Measurements from ENCODE around the gene APBB2. TPM values are rescaled to one million over a fixed set of nuclear protein-coding genes. Genes with fewer than 3 reads are reported as not detected.

The APBB2 gene
- total RNA-seq, 4 donors from 2014 or later: 42.4 to 95.8 (median 51.3) TPM

DNA sequence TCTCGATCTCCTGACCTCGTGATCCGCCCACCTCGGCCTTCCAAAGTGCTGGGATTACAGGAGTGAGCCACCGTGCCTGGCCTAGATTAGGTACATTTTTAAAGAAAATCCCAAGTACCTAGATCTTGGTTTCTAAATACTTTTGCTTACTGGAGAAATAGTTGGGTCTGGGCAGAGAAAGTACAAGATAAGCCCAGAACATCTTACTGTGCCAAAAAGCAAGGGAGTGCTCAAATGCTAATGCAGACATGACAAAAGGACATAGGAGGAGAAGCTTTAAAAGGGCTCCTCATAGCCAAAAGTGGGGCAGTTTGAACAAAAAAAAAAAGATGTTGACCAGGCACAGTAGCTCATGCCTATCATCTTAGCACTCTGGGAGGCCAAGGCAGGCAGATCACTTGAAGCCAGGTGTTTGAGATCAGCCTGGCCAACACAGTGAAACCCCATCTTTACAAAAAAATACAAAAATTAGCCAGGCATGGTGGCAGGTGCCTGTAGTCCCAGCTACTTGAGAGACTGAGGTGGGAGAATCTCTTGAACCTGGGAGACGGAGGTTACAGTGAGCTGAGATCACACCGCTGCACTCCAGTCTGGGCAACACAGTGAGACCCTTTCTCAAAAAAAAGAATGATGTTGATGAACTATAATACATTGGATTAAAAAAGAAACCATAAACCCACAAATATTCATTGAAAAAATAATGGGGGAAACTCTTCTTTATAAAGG is 107.5 kb downstream of the APBB2 start:
- WGBS: 100% methylated on average over 7 of the region's 7 CpGs
- Histone ChIP-seq H3K36me3 (no peaks in the 10 kb centered on the region), H3K4me3 (no peak overlapping the region), H3K27me3 (no peaks in the 10 kb centered on the region), H3K4me1 (peaks cover 4% of the 10 kb centered on the region), H3K27ac (no peak overlapping the region), H3K9me3 (no peaks in the 10 kb centered on the region)
- no peak for DNase-seq (ENCODE audit: low spot score in 2 of 2)
- TF ChIP-seq EP300 (IDR thresholded peaks at IDR 0.05) (no peak), CTCF (IDR thresholded peaks at IDR 0.05) (no peak), POLR2A (IDR thresholded peaks at IDR 0.05) (no peak), POLR2AphosphoS5 (IDR thresholded peaks at IDR 0.05) (no peak)

- Histone ChIP-seq H3K36me3 (no peaks in the 10 kb centered on the region), H3K4me1 (peaks cover 4% of the 10 kb centered on the region), H3K9me3 (no peaks in the 10 kb centered on the region), H3K27ac (no peak overlapping the region), H3K27me3 (no peaks in the 10 kb centered on the region), H3K4me3 (no peak overlapping the region)
- no peak for DNase-seq (ENCODE audit: low spot score in 2 of 2)
- TF ChIP-seq EP300 (IDR thresholded peaks at IDR 0.05) (no peak), POLR2AphosphoS5 (IDR thresholded peaks at IDR 0.05) (no peak), POLR2A (IDR thresholded peaks at IDR 0.05) (no peak), CTCF (IDR thresholded peaks at IDR 0.05) (no peak)
Observed at GRCh38 chr4:41106081-41106480, 108.3 kb downstream of the APBB2 start.

GRCh38 chr4:41104155-41104554 is 110.2 kb downstream of the APBB2 start:
- 78% methylated on average over 3 of the region's 3 CpGs for WGBS
- Histone ChIP-seq H3K4me3 (no peak overlapping the region), H3K36me3 (no peaks in the 10 kb centered on the region), H3K27me3 (no peaks in the 10 kb centered on the region), H3K27ac (no peak overlapping the region), H3K4me1 (peaks cover 4% of the 10 kb centered on the region), H3K9me3 (no peaks in the 10 kb centered on the region)
- DNase-seq (ENCODE audit: low spot score in 2 of 2): no peak
- no peak for TF ChIP-seq POLR2AphosphoS5 (IDR thresholded peaks at IDR 0.05)
- TF ChIP-seq POLR2A (IDR thresholded peaks at IDR 0.05): no peak
- no peak for TF ChIP-seq CTCF (IDR thresholded peaks at IDR 0.05)
- TF ChIP-seq EP300 (IDR thresholded peaks at IDR 0.05): no peak

DNA sequence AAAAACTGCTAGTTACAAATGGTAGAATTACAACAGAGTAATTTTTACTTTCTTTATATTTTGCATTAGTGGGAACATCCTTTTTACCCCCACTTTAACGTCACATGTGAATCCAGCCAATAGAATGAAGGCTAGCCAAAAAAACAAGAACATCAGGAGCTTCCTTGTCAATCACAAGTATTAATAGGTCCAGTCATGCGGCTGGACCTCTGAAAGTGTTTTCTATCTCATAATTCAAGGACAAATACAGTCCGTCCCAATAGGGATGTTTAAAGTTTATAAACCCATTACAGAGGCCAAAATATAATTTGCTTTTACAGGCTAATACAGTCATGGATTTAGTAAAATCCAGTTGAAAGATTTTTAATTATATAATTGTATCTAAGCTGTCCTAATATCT is 110.7 kb downstream of the APBB2 start:
- no peaks in the 10 kb centered on the region for H3K27me3 ChIP-seq
- no peak overlapping the region for H3K4me3 ChIP-seq
- H3K9me3 ChIP-seq: no peaks in the 10 kb centered on the region
- TF ChIP-seq POLR2AphosphoS5 (IDR thresholded peaks at IDR 0.05) (no peak), CTCF (IDR thresholded peaks at IDR 0.05) (no peak), EP300 (IDR thresholded peaks at IDR 0.05) (no peak), POLR2A (IDR thresholded peaks at IDR 0.05) (no peak)
- H3K36me3 ChIP-seq: no peaks in the 10 kb centered on the region
- peaks cover 4% of the 10 kb centered on the region for H3K4me1 ChIP-seq
- WGBS: 67% methylated on average over 3 of the region's 3 CpGs
- H3K27ac ChIP-seq: no peak overlapping the region
- DNase-seq (ENCODE audit: low spot score in 2 of 2): no peak

GRCh38 chr4:41102414-41103092 is 111.8 kb downstream of the APBB2 start:
- Histone ChIP-seq H3K27me3 (no peaks in the 10 kb centered on the region), H3K4me3 (no peak overlapping the region), H3K27ac (no peak overlapping the region), H3K36me3 (no peaks in the 10 kb centered on the region), H3K4me1 (peaks cover 6% of the 10 kb centered on the region), H3K9me3 (no peaks in the 10 kb centered on the region)
- TF ChIP-seq POLR2AphosphoS5 (IDR thresholded peaks at IDR 0.05): no peak
- no peak for TF ChIP-seq EP300 (IDR thresholded peaks at IDR 0.05)
- no peak for TF ChIP-seq CTCF (IDR thresholded peaks at IDR 0.05)
- TF ChIP-seq POLR2A (IDR thresholded peaks at IDR 0.05): no peak
- no peak for DNase-seq (ENCODE audit: low spot score in 2 of 2)
- WGBS: 83% methylated on average over 9 of the region's 9 CpGs
